K562 (cell line): ENCODE results near the gene SPRR1A. TPM values are rescaled to one million over a fixed set of nuclear protein-coding genes. Genes with fewer than 3 reads are reported as not detected.

Experiments used
- ATAC-seq: fragments of 200-7000 bp; cut with Tn5 transposase; 3 replicates; pipeline ENCODE4 v1.9.1; 2020; ENCODE audit warnings: moderate library complexity
- BruUV-seq: library from RNA; stranded (reverse); fragments of 400-500 nt; replicated peaks from 2 replicates; lab custom pipeline; 2021; lab: Mats Ljungman, UMichigan
- CTCF ChIA-PET: fragments of 300-600 bp; formaldehyde crosslinking; extraction: SDS; loops from one replicate; lab custom pipeline; 2021; ENCODE audit warnings: low intra/inter-chr PET ratio; lab: Yijun Ruan, JAX
- POLR2A ChIA-PET: fragments of 300-600, 350-650 bp; sonication (Branson Sonifier 250); formaldehyde crosslinking; extraction: SDS; loops from one replicate; lab custom pipeline; 2021; ENCODE audit warnings: antibody characterized with exemption, inconsistent platforms; lab: Yijun Ruan, JAX
- DNase-seq, 4 experiments: peaks; one replicate each; pipeline versions ENCODE4 v3.0.0 to v3.0.0-alpha.2; 2011 to 2018; ENCODE audit warnings: low spot score in 3 of 4, mixed read lengths in 3 of 4; ENCODE audit errors: extremely low read depth in 1 of 4
- FAIRE-seq: peaks from 2 replicates; lab custom pipeline; 2011; peaks lifted over from hg19 to GRCh38; lab: Jason Lieb, UNC
- H2AFZ ChIP-seq: 2 replicates; pipeline ENCODE4 v1.6.0; 2011; ENCODE audit warnings: low read depth, low read length, control low read depth, inconsistent platforms
- H3K27ac ChIP-seq: fragments of 200-600 bp; 3 replicates; pipeline ENCODE4 v1.8.0; 2011; ENCODE audit warnings: low read depth, mild to moderate bottlenecking, control low read depth, inconsistent platforms, low read length, moderate library complexity, mixed read lengths; ENCODE audit errors: extremely low read depth
- H3K27me3 ChIP-seq, 2 experiments: fragments of 300-600 bp in 1 of 2; 2 replicates in 1 of 2; 3 replicates in 1 of 2; pipeline versions ENCODE4 v1.6.0 to v1.8.0; 2011; ENCODE audit warnings: inconsistent platforms in 2 of 2, low read length in 2 of 2, mild to moderate bottlenecking in 1 of 2, mixed read lengths in 1 of 2, moderate library complexity in 1 of 2; ENCODE audit not compliant: control insufficient read depth in 2 of 2, insufficient read depth in 2 of 2
- H3K36me3 ChIP-seq: fragments of 300-600 bp; 3 replicates; pipeline ENCODE4 v1.8.0; 2011; ENCODE audit warnings: mild to moderate bottlenecking, low read length, inconsistent platforms; ENCODE audit not compliant: control insufficient read depth, insufficient read depth
- H3K4me1 ChIP-seq, 2 experiments: fragments of 200-600 bp in 1 of 2; replicated peaks in 1 of 2; 2 replicates in 1 of 2; 3 replicates in 1 of 2; pipeline versions ENCODE4 v1.5.1 to v1.8.0; 2011; ENCODE audit warnings: inconsistent platforms in 2 of 2, low read length in 2 of 2, mild to moderate bottlenecking in 1 of 2, mixed read lengths in 1 of 2, moderate library complexity in 1 of 2; ENCODE audit not compliant: control insufficient read depth in 2 of 2, insufficient read depth in 2 of 2
- H3K4me2 ChIP-seq: 2 replicates; pipeline ENCODE4 v1.6.1; 2011; ENCODE audit warnings: low read length, control low read depth, inconsistent platforms, mixed read lengths; ENCODE audit not compliant: insufficient read depth
- H3K4me3 ChIP-seq: fragments of 200-600 bp; sonication (generic), shearing (Covaris generic); 2 replicates; pipeline ENCODE4 v1.5.1; 2016; ENCODE audit warnings: control low read depth, inconsistent platforms
- H3K79me2 ChIP-seq: fragments of 200-600 bp; 3 replicates; pipeline ENCODE4 v1.8.0; 2011; ENCODE audit warnings: low read length, inconsistent platforms; ENCODE audit not compliant: control insufficient read depth, insufficient read depth
- H3K9ac ChIP-seq, 2 experiments: 2 replicates each; pipeline versions ENCODE4 v1.6.0 to v1.6.1; 2011; ENCODE audit warnings: low read depth in 2 of 2, low read length in 2 of 2, control low read depth in 1 of 2, inconsistent platforms in 1 of 2, mild to moderate bottlenecking in 1 of 2, mixed read lengths in 1 of 2; ENCODE audit not compliant: insufficient read depth in 1 of 2
- H3K9me1 ChIP-seq: one replicate; pipeline ENCODE4 v1.6.0; 2011; ENCODE audit warnings: inconsistent platforms, mild to moderate bottlenecking, low read length, moderate library complexity; ENCODE audit not compliant: control insufficient read depth, insufficient read depth
- H3K9me3 ChIP-seq: replicated peaks from 2 replicates; pipeline ENCODE4 v1.5.1; 2011; ENCODE audit warnings: low read depth, low read length, inconsistent platforms; ENCODE audit not compliant: control insufficient read depth, insufficient read depth
- H4K20me1 ChIP-seq: replicated peaks from 2 replicates; pipeline ENCODE4 v1.6.1; 2011; ENCODE audit warnings: low read length, inconsistent platforms, mixed read lengths; ENCODE audit not compliant: control insufficient read depth, insufficient read depth
- RBM15 ChIP-seq: fragments of 200-400 bp; formaldehyde crosslinking; IDR thresholded peaks from 2 replicates; pipeline ENCODE4 v1.6.1; 2018; ENCODE audit warnings: mild to moderate bottlenecking, low read length, moderate library complexity; ENCODE audit not compliant: insufficient read depth
- RFX1 ChIP-seq: fragments of 450-650 bp; IDR thresholded peaks from 2 replicates; pipeline ENCODE4 v1.6.1; 2016; ENCODE audit warnings: mild to moderate bottlenecking, moderate library complexity
- WGBS: fragments of 100-300 bp; shearing (Covaris generic); methylation state at CpG from one replicate; pipeline ENCODE4 v1.1.6; 2016; ENCODE audit warnings: low coverage, mixed read lengths; ENCODE audit not compliant: insufficient coverage; ENCODE audit errors: missing lambda C conversion rate; 5-methylcytosine and 5-hydroxymethylcytosine counted together
- in situ Hi-C: fragments of 300-500 bp; cut with MboI; formaldehyde crosslinking; loops from 4 replicates; pipeline ENCODE4 v1.15.0; 2018; ENCODE audit warnings: inconsistent platforms, mixed read lengths
- intact Hi-C: fragments of 100-400 bp; cut with micrococcal nuclease; formaldehyde crosslinking; loops from 2 replicates; pipeline ENCODE4 v1.14.2; 2022
- polyA plus RNA-seq, 8 experiments: library from polyadenylated mRNA; depleted of rRNA in 4 of 8; stranded (reverse) in 5 of 8; unstranded in 3 of 8; fragments of >200 nt; fragmentation: Nextera tagmentation in 2 of 8; fragmentation: Illumina TruSeq in 1 of 8; extraction: Ambion mirVana in 2 of 8; extraction: Trizol in 1 of 8; gene quantifications; 2 replicates each; pipeline versions ENCODE4 v1.2.1 to v1.2.3, GENCODE V29; 2011 to 2014; ENCODE audit warnings: inconsistent platforms in 1 of 8, missing spikeins in 1 of 8
- small RNA-seq: library from RNA; depleted of rRNA; stranded (forward); fragments of <200 nt; gene quantifications from one replicate; pipeline ENCODE3, GENCODE V24; 2014
- total RNA-seq, 7 experiments: library from RNA; depleted of rRNA in 6 of 7; stranded (reverse); fragments of >200 nt in 6 of 7; fragmentation: Illumina TruSeq in 2 of 7; extraction: Trizol in 2 of 7; gene quantifications; 2 replicates each; pipeline versions ENCODE4 v1.2.1 to v1.2.3, GENCODE V29; 2011 to 2021; ENCODE audit warnings: low replicate concordance in 1 of 7

SPRR1A gene
- total and polyA plus RNA-seq, 9 of the 15 experiments (the other 6 are each of a cell fraction or from before 2014, with no cell fraction given) = not detected

DNA sequence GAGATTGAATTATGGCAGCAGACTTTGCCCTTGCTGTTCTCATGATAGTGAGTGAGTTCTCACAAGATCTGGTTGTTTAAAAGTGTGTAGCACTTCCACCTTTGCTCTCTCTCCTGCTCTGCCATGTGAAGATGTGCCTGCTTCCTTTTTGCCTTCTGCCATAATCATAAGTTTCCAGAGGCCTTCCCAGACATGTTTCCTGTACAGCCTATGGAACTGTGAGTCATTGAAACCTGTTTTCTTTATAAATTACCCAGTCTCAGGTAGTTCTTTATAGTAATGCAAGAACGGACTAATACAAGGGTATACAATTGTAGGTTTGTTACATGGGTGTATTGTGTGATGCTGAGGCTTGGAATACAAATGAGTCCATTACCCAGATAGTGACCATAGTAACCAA lies 51.3 kb downstream of the SPRR1A start:
- CTCF ChIA-PET = no interaction called here
- no peak overlapping the region for H3K9ac ChIP-seq
- 0 out of 2 replicates have a peak, but pooled peaks have one; percentile 8 for TF ChIP-seq RFX1
- TF ChIP-seq RBM15 = no peak
- TF ChIP-seq, all 486 proteins: peak for 1
- H3K27ac ChIP-seq = no peak overlapping the region
- no peaks in the 10 kb centered on the region for H3K27me3 ChIP-seq
- no peaks in the 10 kb centered on the region for H4K20me1 ChIP-seq
- no peaks in the 10 kb centered on the region for H3K79me2 ChIP-seq
- POLR2A ChIA-PET = no interaction called here
- DNase-seq (no peak), ATAC-seq (no peak), FAIRE-seq (no peak)
- in situ Hi-C loops = no loop called here
- no peak overlapping the region for H3K4me2 ChIP-seq
- H3K4me1 ChIP-seq = no peaks in the 10 kb centered on the region
- no peaks in the 10 kb centered on the region for H3K36me3 ChIP-seq
- intact Hi-C loops = no loop called here
- 6% methylated on average over 1 of the region's 1 CpG for whole genome bisulfite sequencing
- no peak overlapping the region for H3K4me3 ChIP-seq
- H3K9me3 ChIP-seq = no peaks in the 10 kb centered on the region
- H3K9me1 ChIP-seq = no peaks in the 10 kb centered on the region
- BruUV-seq = no TSS peak
- no peak overlapping the region for H2AFZ ChIP-seq

Small RNA genes lying within 50 kb of the gene (small RNA-seq; reads per million reads assigned to genes)
- not detected for gene AL356867.1
- not detected for gene RF00322
- not detected for gene SPRR1A

Other genes with a start within 250 kb of the SPRR1A start
Only the 7 nearest of the 23 such genes appear.
- gene IVL, start 75.5 kb upstream of the SPRR1A start, total RNA-seq (2014; rRNA removed) = not detected in 2 replicates
- gene IVL, start 75.5 kb upstream of the SPRR1A start, total RNA-seq (2014; rRNA removed; fragmentation: Illumina TruSeq; extraction: Trizol) = not detected in 2 replicates
- not detected in 2 replicates for gene IVL, start 75.5 kb upstream of the SPRR1A start, total RNA-seq (2015; rRNA removed; fragmentation: Illumina TruSeq; extraction: Trizol)
- gene IVL, start 75.5 kb upstream of the SPRR1A start, total RNA-seq (2021) = not detected in 2 replicates
- gene IVL, start 75.5 kb upstream of the SPRR1A start, polyA plus RNA-seq (2011; rRNA removed) = not detected in 2 replicates
- not detected in 2 replicates for gene IVL, start 75.5 kb upstream of the SPRR1A start, polyA plus RNA-seq (2014; fragmentation: Illumina TruSeq; extraction: Trizol)
- gene IVL, start 75.5 kb upstream of the SPRR1A start, polyA plus RNA-seq (2014; fragmentation: Nextera tagmentation; extraction: Ambion mirVana) = not detected
- not detected in 2 replicates for gene IVL, start 75.5 kb upstream of the SPRR1A start, polyA plus RNA-seq (2014; rRNA removed)
- not detected in 2 replicates for gene SPRR5, start 36.9 kb upstream of the SPRR1A start, total RNA-seq (2014; rRNA removed)
- gene SPRR5, start 36.9 kb upstream of the SPRR1A start, total RNA-seq (2014; rRNA removed; fragmentation: Illumina TruSeq; extraction: Trizol) = not detected in 2 replicates
- gene SPRR5, start 36.9 kb upstream of the SPRR1A start, total RNA-seq (2015; rRNA removed; fragmentation: Illumina TruSeq; extraction: Trizol) = not detected in 2 replicates
- not detected in 2 replicates for gene SPRR5, start 36.9 kb upstream of the SPRR1A start, total RNA-seq (2021)
- gene SPRR5, start 36.9 kb upstream of the SPRR1A start, polyA plus RNA-seq (2011; rRNA removed) = not detected in 2 replicates
- not detected in 2 replicates for gene SPRR5, start 36.9 kb upstream of the SPRR1A start, polyA plus RNA-seq (2014; fragmentation: Illumina TruSeq; extraction: Trizol)
- gene SPRR5, start 36.9 kb upstream of the SPRR1A start, polyA plus RNA-seq (2014; fragmentation: Nextera tagmentation; extraction: Ambion mirVana) = not detected
- gene SPRR5, start 36.9 kb upstream of the SPRR1A start, polyA plus RNA-seq (2014; rRNA removed) = not detected in 2 replicates
- not detected in 2 replicates for gene SPRR4, start 13.4 kb upstream of the SPRR1A start, total RNA-seq (2014; rRNA removed)
- gene SPRR4, start 13.4 kb upstream of the SPRR1A start, total RNA-seq (2014; rRNA removed; fragmentation: Illumina TruSeq; extraction: Trizol) = not detected in 2 replicates
- not detected in 2 replicates for gene SPRR4, start 13.4 kb upstream of the SPRR1A start, total RNA-seq (2015; rRNA removed; fragmentation: Illumina TruSeq; extraction: Trizol)
- gene SPRR4, start 13.4 kb upstream of the SPRR1A start, total RNA-seq (2021) = not detected in 2 replicates
- gene SPRR4, start 13.4 kb upstream of the SPRR1A start, polyA plus RNA-seq (2011; rRNA removed) = not detected in 2 replicates
- gene SPRR4, start 13.4 kb upstream of the SPRR1A start, polyA plus RNA-seq (2014; fragmentation: Illumina TruSeq; extraction: Trizol) = not detected in 2 replicates
- gene SPRR4, start 13.4 kb upstream of the SPRR1A start, polyA plus RNA-seq (2014; fragmentation: Nextera tagmentation; extraction: Ambion mirVana) = not detected
- gene SPRR4, start 13.4 kb upstream of the SPRR1A start, polyA plus RNA-seq (2014; rRNA removed) = not detected in 2 replicates
- gene SPRR3, start 17.7 kb downstream of the SPRR1A start, total RNA-seq (2014; rRNA removed) = not detected in 2 replicates
- gene SPRR3, start 17.7 kb downstream of the SPRR1A start, total RNA-seq (2014; rRNA removed; fragmentation: Illumina TruSeq; extraction: Trizol) = not detected in 2 replicates
- not detected in 2 replicates for gene SPRR3, start 17.7 kb downstream of the SPRR1A start, total RNA-seq (2015; rRNA removed; fragmentation: Illumina TruSeq; extraction: Trizol)
- gene SPRR3, start 17.7 kb downstream of the SPRR1A start, total RNA-seq (2021) = not detected in 2 replicates
- gene SPRR3, start 17.7 kb downstream of the SPRR1A start, polyA plus RNA-seq (2011; rRNA removed) = not detected in 2 replicates
- gene SPRR3, start 17.7 kb downstream of the SPRR1A start, polyA plus RNA-seq (2014; fragmentation: Illumina TruSeq; extraction: Trizol) = not detected in 2 replicates
- not detected for gene SPRR3, start 17.7 kb downstream of the SPRR1A start, polyA plus RNA-seq (2014; fragmentation: Nextera tagmentation; extraction: Ambion mirVana)
- not detected in 2 replicates for gene SPRR3, start 17.7 kb downstream of the SPRR1A start, polyA plus RNA-seq (2014; rRNA removed)
- not detected in 2 replicates for gene SPRR1B, start 47.1 kb downstream of the SPRR1A start, total RNA-seq (2014; rRNA removed)
- gene SPRR1B, start 47.1 kb downstream of the SPRR1A start, total RNA-seq (2014; rRNA removed; fragmentation: Illumina TruSeq; extraction: Trizol) = not detected in 2 replicates
- gene SPRR1B, start 47.1 kb downstream of the SPRR1A start, total RNA-seq (2015; rRNA removed; fragmentation: Illumina TruSeq; extraction: Trizol) = not detected in 2 replicates
- gene SPRR1B, start 47.1 kb downstream of the SPRR1A start, total RNA-seq (2021) = not detected in 2 replicates
- not detected in 2 replicates for gene SPRR1B, start 47.1 kb downstream of the SPRR1A start, polyA plus RNA-seq (2011; rRNA removed)
- gene SPRR1B, start 47.1 kb downstream of the SPRR1A start, polyA plus RNA-seq (2014; fragmentation: Illumina TruSeq; extraction: Trizol) = not detected in 2 replicates
- not detected for gene SPRR1B, start 47.1 kb downstream of the SPRR1A start, polyA plus RNA-seq (2014; fragmentation: Nextera tagmentation; extraction: Ambion mirVana)
- not detected in 2 replicates for gene SPRR1B, start 47.1 kb downstream of the SPRR1A start, polyA plus RNA-seq (2014; rRNA removed)
- gene SPRR2D, start 57.0 kb downstream of the SPRR1A start, total RNA-seq (2014; rRNA removed) = 0.91 and 3.1 TPM in 2 replicates
- 1.7 and 1.9 TPM in 2 replicates for gene SPRR2D, start 57.0 kb downstream of the SPRR1A start, total RNA-seq (2014; rRNA removed; fragmentation: Illumina TruSeq; extraction: Trizol)
- 1.1 and 1.2 TPM in 2 replicates for gene SPRR2D, start 57.0 kb downstream of the SPRR1A start, total RNA-seq (2015; rRNA removed; fragmentation: Illumina TruSeq; extraction: Trizol)
- 2.7 and 3.9 TPM in 2 replicates for gene SPRR2D, start 57.0 kb downstream of the SPRR1A start, total RNA-seq (2021)
- gene SPRR2D, start 57.0 kb downstream of the SPRR1A start, polyA plus RNA-seq (2011; rRNA removed) = 0.41 TPM in 1 of 2 replicates, not detected in the other
- 4.1 and 4.9 TPM in 2 replicates for gene SPRR2D, start 57.0 kb downstream of the SPRR1A start, polyA plus RNA-seq (2014; fragmentation: Illumina TruSeq; extraction: Trizol)
- 1 to 10 TPM; 4.1 to 5.1 TPM for gene SPRR2D, start 57.0 kb downstream of the SPRR1A start, polyA plus RNA-seq (2014; fragmentation: Nextera tagmentation; extraction: Ambion mirVana)
- 2.6 and 4.0 TPM in 2 replicates for gene SPRR2D, start 57.0 kb downstream of the SPRR1A start, polyA plus RNA-seq (2014; rRNA removed)
- gene SPRR2A, start 73.4 kb downstream of the SPRR1A start, total RNA-seq (2014; rRNA removed) = not detected in 2 replicates
- not detected in 2 replicates for gene SPRR2A, start 73.4 kb downstream of the SPRR1A start, total RNA-seq (2014; rRNA removed; fragmentation: Illumina TruSeq; extraction: Trizol)
- not detected in 2 replicates for gene SPRR2A, start 73.4 kb downstream of the SPRR1A start, total RNA-seq (2015; rRNA removed; fragmentation: Illumina TruSeq; extraction: Trizol)
- gene SPRR2A, start 73.4 kb downstream of the SPRR1A start, total RNA-seq (2021) = not detected in 2 replicates
- gene SPRR2A, start 73.4 kb downstream of the SPRR1A start, polyA plus RNA-seq (2011; rRNA removed) = not detected in 2 replicates
- gene SPRR2A, start 73.4 kb downstream of the SPRR1A start, polyA plus RNA-seq (2014; fragmentation: Illumina TruSeq; extraction: Trizol) = not detected in 2 replicates
- under 1 TPM in 1 of 2 experiments, not detected in 1; 0.17 TPM for gene SPRR2A, start 73.4 kb downstream of the SPRR1A start, polyA plus RNA-seq (2014; fragmentation: Nextera tagmentation; extraction: Ambion mirVana)
- gene SPRR2A, start 73.4 kb downstream of the SPRR1A start, polyA plus RNA-seq (2014; rRNA removed) = not detected in 2 replicates